RKO (cell line): ENCODE data around the gene FGF9.

Experiments
- DNase-seq: peaks from one replicate; pipeline ENCODE4 v3.0.0-alpha.2; 2016; ENCODE audit warnings: low spot score

Gene FGF9

DNA sequence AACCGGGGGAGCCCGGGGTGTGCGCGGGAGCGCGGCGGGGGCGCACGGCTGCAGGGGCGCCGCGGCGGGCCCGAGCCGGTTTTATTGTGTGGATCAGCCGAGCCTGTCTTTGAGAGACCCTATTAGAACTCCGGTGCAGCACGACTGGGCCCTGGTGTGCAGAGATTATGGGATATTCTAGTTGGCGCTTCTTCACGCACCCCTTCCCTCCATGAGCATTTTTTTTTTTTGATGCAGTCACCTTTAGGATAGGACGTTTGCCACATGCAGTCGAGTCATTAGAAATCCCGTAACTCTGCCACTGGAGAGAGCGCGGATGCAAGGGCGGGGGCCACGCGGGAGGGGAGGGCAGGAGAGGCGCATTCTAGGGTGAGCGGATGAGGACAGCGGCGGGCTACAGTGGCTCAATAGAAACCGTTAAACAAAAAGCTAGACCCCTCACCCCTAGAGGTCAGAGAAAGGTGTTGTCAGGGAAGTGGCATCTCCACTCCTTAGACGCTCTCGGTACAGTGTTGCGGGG, 3.7 kb downstream of the FGF9 start:
- DNase-seq, result no peak

DNA sequence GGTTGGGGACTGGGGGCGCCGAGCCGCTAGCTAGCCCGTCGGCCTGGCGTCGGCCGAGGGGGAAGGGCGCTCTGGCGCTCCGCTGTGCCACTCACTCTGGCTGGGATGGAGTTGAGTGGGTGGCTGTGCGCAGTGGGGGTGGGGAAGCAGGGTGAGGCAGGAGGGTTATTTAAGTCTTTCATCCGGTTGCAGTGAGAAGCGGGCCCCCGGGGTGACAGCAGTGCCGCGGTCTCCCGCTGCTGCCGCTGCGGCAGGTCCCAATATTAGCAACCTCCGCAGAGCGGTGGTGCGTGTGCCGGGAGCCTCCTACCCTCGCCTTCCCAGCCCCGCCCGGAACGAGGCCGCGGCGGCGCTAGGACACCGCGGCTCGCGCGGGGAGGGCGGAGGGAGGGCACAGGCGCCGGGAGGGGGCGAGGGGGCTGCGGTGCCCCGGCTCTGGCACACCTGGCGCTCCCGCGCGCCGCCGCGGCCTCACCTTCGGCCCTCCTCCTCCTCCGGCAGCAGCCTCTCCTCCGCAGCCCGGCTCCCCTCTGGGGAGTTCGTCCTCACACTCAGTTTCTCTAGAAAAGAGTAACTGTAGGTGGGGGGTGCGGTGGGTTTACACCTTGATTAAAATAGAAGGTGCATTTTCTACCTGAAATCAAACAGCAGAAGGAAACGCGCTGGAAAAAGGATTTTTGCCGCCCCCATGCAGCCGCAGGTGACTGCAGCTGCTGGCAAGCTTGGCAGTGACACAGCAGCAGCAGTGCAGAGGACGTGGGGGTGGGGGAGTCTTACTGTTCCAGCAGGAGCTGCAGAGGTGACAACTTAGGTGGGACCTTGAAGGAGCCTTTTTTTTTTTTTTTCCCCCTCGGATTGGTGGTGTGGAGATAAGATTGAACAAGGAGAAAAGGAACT, 4.5 kb downstream of the FGF9 start:
- no peak for DNase-seq

DNA sequence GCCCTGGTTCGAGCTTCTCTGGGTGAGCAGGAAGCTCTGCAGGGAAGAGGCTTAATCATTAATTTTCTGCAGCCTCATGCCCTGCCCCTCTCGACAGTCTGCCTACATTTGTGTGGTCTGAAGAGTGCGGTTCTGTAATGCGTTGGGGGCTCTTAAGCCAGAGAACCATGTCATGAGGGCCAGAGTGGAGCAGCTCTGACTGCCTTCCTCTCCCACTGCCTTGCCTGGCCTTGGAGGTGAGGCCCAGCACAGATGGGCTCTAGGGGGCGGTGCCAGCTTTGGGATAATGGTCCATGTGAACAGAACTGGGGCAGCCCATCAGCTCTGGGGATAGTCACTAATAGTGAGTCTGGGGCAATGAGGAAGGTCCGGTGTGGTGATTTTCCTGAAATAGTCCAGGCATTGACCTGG, 5.7 kb downstream of the FGF9 start:
- no peak for DNase-seq

DNA sequence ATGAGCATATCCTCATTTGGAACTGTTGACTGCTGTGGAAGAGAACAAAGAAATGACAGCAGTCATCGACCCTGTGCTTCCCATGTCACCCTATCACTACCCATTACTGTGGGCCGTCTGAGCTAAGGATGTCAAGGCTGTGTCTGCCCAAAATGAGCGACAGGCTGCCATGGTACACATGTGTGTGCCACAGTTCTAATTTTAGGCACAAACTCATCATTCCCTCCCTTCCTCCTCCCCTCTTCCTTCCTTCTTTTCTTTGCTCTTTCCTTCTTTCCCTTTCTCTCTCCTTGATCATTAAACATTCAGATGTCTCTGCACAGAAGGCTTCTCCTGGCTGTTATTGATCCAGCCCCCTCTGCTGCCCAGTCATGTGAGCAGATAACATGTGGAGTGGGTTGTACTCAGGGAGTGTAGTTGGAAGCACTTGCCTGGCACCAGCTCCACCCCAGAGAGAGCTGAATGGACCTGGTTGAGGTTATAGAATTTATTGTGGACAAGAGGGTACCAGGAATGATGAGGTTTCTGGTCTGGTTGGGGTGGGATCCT, 6.3 kb downstream of the FGF9 start:
- no peak for DNase-seq

DNA sequence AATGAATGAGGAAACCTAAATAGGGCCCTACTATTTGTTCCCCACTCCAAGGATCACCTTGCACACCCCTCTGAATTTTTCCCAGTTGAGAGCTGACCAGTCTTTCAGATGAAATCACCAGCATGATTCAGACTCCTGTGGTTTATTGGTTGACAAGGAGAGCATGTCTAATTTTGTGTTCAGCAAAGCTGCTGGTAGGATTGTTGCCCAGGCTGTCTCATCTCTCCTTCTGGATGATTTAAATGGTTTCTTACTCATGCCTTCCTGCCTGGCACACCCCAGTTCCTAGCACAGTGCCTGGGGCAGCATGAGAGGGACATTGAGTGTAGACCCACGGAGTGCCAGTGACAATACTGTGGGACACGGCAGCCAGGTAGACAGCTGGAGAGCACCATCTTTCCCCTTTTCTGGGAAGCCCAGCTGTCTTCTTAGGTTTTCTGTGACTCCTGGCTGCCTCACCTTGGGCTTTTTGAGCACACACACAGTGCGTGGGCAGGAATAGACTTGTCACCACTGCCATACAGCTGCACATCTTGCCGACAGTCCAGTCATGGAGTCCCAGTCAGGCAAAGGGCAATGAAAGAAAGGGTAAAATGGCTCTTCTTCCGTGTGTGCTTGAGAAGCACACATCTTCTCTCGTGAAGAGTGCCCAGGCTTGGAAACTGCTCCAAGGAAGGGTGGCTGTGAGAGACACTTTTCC, 12.3 kb downstream of the FGF9 start:
- DNase-seq, result peak; percentile 94

DNA sequence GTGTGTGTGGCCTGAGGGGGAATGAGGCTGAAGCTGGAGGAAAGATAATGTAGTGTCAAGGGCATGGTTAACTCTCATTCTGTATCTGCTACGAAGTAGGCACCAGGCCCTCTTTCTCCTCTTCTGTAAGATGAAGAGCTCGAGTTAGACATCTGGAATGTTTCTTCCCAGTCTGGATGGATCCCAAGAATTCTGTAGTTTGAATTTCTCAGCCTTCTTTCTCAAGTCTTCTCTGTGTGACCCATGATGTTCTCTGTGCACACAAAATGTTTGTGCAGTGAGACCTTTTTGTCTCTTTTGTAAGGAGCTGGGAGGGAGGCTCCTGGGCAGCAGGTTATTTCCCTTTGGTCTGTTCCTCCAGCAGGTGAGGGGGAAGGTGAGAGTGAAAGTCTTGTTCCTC, 13.7 kb downstream of the FGF9 start:
- DNase-seq, result no peak

DNA sequence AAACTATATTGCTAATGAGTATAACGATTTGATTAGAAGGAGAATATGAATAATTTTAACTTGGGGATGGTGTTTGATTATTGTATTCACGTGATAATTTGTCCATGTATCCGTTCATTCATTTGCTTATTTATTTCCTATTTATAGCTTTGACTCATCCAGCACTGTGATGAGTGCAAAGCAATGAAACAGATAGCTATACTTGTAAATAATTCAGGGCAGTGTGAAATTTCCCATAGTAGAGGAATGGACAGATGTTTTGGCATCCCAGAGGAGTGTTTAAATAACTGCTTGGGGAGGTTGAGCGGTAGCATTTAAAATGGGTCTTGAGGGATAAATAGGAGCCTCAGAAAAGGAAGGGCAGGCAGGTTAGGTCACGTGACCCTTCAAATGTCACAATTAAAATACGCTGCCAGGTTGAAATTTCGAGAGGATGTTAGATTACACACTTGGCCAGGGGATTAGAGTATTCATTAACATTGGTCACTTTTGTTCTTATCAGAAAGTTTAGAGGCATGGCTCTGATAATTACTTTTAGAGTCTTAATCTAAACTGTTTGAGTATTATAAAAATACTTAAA, 14.7 kb downstream of the FGF9 start:
- DNase-seq, result no peak

DNA sequence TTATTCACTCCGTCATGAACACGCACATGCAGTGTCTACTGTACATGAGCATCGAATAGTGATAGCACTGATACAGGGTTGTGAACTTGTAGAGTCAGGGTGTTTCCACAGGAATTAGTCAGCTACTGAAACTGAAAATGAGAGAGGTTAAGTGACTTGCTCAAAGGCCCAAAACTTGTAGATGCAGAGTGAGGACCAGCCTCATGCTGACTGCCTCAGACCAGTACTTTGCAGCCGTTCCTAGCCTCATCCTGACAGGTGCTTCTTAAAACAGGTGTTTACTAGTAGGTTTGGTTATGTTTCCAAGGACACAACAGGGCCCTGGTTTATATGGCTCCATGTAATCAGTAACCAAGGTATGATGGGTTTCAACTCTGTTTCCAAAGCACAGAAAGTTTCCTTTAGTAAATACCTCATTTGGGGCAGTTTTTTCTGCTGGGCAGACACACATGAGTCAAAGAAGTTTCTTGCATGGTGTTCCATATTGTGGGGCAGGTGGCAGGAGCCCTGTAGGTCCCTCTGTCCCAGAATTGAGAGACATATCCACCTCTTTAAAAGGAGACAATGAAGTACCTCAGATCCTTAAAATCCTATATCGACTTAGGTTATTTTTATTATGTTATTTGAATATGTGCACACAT, 16.0 kb downstream of the FGF9 start:
- DNase-seq, result no peak

DNA sequence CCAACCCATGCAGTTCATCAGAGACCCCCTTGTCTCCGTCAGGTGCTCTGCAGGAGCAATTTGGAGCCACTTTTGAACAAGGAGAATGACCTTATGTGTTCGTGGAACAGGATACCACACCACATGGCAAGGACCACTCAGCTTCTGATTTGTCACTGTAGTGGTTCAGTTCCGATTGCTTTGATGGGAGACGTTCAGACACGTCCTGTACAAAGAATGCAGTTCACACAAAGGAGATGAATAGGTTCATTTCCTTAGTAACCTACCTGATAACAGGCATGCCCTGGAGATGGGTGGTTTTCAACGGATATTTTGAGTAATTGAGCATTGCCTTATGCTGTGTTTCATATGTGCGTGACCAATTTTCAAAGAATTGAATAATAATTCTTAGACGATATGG, 17.2 kb downstream of the FGF9 start:
- DNase-seq, result no peak

DNA sequence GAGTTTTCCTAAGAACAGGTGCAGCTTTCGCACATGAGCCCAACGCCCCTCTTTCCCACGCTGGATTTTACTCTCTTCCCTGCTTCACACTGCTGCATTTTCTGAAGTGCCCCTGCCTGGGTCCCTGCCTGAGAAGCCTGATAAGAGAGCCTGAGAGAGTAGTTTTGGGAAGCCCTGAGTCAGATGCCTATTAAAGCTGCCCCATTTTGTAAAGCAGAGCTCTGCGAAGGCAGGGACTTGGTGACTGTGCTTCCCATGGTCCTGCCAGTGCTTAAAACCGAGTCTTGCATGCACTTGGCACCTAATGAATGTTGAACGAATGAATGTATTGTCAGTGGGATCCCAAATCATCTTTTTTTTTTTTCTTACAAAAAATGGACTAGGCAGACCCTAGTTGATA, 18.2 kb downstream of the FGF9 start:
- no peak for DNase-seq

DNA sequence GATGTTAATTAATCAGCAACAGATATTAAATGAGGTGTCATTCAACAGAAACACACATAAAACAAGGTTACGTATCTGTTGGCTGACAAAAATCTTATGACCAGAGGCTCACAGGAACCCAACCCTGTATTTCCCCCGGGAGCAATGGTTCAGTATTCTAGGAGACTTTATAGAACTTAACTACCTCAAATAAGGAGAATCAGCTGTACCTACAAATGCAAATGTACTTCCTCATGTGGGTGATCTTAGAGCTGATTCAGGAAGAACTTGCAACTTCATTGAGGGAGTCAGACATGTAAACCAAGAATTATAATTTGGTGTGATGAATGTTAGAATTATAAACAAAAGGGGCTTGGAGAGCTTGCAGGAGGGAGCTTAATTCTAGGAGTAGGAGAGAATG, 20.1 kb downstream of the FGF9 start:
- no peak for DNase-seq

DNA sequence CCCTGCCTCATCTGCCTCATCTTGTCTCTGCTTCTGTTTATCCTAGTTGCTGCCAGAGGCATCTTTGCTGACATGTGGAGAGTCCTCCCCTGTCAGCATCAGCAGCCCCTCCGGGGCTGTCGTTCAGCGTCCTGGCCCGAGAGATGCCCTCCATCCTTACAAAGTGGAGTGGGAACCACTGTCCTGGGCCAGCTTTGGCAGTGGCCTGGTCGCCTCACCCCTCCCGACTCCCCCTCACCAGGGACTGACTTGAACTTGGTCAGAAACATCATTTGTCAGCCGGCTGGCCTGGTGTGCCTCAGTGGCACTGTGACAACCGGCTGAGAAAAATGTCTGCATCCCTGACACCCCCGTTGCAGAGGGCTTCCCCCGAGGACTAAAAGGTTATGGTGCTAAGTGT, 20.6 kb downstream of the FGF9 start:
- DNase-seq, result no peak

DNA sequence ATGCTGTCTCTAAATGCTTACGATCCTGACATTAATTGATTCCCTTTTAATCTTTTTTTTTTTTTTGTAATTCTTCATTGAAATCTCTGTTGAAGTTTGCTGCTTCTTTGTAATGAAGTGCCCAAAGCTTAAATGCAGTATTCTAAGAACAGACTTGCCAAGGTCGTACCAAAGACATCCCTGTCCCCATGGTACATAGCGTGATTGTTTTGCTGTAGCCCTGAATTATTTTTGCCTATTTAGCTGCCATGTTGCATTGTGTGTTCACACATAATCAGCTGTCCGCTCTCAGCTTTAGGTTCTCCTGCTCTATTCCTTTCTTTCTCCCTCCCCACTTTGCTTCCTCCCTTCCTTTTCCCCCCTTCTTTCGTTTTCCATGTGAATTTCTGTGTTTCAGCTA, 21.1 kb downstream of the FGF9 start:
- DNase-seq, result no peak

DNA sequence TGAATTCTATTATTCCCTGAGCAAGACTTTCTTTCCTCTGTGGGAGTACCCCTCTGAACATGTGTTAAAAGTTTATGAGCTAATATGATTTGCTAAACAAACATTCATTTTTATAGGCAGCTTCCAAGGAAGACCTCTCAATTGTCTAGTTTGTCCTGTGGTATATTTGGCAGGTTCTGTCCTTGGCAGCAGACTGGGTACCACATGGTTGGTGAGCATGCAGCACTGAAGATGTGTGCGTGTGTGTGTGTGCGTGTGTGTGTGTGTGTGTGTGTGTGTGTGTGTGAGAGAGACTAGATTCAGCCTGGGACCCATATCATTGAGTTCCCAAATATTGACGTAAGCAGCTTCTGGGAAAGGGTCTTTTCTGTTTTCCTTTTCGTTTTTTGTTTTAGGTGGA, 24.0 kb downstream of the FGF9 start:
- no peak for DNase-seq

DNA sequence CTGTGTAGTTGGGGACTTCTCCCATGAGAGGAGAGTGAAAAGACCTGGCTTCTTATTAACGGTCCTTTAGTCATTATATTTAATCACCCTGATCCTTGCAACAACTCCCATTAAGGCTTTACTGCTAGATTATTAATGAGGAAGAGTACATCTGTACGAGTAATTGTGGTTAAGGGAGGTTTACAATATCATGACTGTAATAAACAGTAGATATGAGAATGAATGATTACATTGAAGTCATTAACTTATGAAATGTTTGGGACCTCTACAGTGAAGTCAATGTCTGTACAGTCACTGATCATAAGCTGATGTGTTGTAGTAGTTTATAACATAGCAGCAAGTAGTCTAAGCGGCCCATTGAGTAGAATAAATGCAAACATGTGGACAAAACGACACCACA, 24.7 kb downstream of the FGF9 start:
- DNase-seq, result no peak

DNA sequence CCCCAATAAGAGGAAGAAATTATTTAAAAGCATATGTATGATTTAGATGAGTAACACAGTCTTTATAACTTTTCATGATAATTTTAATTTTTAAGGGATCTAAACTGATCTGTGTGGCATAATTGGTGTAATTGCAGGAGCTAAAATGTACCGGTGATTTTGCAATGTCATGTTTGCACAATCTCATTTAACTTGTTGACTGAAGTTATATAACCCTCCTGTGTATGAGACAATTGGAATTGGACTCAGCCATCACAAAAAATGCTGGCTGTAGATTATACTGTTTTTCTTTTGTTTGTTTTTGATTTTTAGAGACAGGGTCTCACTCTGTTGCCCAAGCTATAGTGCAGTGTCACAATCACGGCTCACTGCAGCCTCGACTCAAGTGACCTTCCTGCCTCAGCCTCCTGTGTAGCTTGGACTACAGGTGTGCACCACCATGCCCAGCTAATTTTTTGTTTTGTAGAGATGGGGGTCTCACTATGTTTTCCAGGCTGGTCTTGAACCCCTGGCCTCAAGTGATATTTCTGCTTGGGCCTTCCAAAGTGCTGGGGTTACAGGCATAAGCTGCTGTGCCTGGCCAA, 26.1 kb downstream of the FGF9 start:
- no peak for DNase-seq

DNA sequence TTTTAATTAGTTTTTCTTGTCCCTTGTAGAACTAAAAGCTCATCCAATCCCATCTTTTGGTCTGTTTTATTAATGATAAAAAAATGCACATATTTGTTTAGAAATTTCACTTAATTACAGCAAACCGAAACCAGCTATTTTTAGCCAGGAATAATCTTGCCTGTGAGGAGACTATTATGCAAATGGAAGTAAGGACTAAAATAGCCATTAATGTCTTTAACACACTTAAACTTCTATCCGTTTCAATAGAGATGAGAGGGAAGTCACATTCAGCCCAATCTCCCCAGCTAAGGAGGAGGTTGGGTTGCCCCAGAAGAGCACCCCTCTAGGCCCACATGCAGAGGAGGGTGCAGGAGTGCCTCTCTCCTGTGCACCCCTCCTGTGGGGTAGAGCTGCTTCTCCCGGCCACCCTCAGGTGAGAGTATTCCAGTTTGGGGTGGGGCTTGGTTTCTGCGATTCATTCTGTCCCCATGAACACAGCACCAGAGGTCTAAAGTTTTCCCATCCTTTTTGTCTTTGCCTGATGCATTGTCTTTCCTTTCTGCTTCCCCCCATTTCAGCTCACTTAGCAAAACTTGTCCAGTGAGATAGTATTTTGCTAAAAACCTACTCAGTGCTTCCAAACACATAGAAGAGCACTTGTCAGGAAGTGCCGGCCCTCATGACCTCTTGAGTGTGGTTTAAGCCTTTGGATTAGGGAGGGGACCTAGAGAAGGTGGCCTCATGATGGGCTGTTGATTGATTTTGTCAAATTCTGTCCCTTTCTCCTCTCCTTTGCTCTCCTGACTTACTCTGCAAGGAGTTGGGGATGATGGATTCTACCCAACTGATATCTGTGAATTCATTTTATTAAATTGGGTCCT, 28.2 kb downstream of the FGF9 start:
- no peak for DNase-seq

DNA sequence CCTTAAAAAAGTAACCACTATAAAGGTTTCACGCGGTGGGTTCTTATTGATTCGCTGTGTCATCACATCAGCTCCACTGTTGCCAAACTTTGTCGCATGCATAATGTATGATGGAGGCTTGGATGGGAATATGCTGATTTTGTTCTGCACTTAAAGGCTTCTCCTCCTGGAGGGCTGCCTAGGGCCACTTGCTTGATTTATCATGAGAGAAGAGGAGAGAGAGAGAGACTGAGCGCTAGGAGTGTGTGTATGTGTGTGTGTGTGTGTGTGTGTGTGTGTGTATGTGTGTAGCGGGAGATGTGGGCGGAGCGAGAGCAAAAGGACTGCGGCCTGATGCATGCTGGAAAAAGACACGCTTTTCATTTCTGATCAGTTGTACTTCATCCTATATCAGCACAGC, 30.6 kb downstream of the FGF9 start:
- no peak for DNase-seq

DNA sequence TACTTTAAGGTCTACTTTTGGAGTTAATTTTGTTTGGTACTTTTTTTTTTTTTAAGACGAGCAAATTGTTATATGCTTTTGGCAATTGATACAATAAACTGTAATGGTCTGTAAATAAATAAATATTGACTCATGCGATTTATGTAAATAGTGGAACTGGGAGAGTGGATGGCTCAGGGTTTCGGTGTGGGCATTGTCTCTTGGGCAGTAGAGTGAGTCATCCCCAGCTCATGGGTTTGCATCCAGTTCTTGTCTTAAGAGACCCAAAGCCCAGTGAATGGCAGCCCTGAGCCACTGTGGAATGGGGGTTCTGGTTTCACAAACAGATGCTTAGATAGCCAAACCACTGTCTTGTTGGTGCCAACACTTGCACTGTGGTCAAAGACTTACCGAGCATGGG, 33.0 kb downstream of the FGF9 start:
- DNase-seq, result no peak

DNA sequence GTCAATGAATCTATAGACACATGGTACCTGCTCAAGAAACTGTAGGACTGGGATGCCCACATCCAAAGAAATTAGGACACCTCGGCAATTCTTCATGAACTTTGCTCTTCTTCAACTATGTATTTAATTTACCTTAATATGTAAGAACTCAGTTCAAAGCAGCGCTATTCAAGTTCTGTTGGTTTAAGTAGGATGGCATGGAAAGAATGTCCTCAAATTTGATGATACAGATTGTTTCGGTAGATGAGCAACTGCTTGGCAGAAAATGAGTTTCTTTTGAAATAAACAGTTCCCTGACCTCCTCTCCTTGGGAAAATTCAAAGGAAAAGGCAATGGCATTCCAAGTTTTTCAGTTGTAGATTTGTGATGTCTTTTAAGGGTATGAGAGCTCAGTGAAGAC, 36.7 kb downstream of the FGF9 start:
- no peak for DNase-seq

DNA sequence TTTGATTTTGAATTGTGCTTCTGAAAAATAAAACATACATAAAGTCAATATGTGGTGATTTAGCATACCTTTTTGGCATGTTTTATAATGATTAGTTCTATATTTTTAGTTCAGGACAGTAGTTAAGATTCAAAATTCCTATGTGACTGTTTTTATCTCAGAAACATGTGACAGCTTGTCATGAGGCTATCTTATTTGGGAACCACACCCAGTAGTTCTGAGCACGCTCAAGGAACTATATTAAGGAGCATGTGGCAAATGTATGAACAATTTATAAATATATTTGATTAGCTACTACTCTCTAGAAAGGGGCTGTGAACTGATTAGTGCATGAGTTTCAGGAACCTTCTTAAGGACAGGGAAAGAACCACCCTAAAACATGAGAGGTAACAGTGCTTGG, 38.8 kb downstream of the FGF9 start:
- no peak for DNase-seq
